ENCODE data around the gene AP1S1. TPM values are rescaled to one million over a fixed set of nuclear protein-coding genes. Genes with fewer than 3 reads are reported as not detected.

The AP1S1 gene
- total and polyA plus RNA-seq, 3 donors from 2014 or later = 31.7 to 54.8 (median 46.3) TPM

DNA sequence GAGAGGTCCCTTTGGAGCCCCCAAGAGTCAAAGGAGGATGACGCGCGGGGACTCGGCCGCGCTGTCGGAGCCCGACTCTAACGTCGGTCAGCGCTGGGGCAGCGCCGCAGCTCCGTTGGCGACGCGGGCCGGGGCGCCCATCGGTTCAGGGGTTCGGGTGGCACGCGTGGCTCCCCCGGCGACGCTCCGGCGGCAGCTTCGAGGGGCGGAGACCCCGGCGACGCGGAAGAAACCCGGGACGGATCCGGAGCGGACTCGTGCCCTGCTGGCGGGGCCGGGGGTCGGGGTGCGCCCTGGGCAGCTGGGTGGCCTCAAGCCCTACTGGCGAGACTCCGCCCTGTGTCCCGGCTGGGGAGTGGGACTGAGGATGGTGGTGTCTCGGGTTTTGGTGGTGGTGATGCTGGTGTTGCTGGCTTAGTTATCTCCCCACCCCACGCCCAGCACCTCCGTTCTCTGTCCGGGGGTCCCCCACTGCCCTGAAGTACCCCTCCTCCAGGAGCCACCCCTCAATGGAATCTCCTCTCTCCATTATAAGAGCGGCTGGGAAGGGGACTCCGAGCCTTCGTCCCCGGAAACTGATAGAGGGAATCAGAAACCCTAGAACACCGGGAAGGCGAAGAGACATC, 26.0 kb downstream of the AP1S1 start, which contains the start of gene NAT16:
NAT16 (minus strand) TSS at position 164 of the 626 bp plus-strand sequence. CDS start 5,486 bp downstream, outside the sequence.
- 4 to 7% methylated on average over 4 to 56 of the region's 56 CpGs for WGBS, 2 donors
- no peak for DNase-seq
- intact Hi-C loops (cut with DNase I; ENCODE audit: low total_unique reads) = no loop called here
- Histone ChIP-seq H3K4me1 (peaks cover 8% of the 10 kb centered on the region), H3K4me3 (peak within 1 kb of the TSS in 1 of 2 donors; percentile 17), H3K27me3 (no peaks in the 10 kb centered on the region), H3K36me3 (ENCODE audit: low read depth, missing control alignments) (no peaks in the 10 kb centered on the region), H3K9me3 (no peaks in the 10 kb centered on the region), H3K27ac (no peak within 1 kb of the TSS)
- TF ChIP-seq, protein P1, sequence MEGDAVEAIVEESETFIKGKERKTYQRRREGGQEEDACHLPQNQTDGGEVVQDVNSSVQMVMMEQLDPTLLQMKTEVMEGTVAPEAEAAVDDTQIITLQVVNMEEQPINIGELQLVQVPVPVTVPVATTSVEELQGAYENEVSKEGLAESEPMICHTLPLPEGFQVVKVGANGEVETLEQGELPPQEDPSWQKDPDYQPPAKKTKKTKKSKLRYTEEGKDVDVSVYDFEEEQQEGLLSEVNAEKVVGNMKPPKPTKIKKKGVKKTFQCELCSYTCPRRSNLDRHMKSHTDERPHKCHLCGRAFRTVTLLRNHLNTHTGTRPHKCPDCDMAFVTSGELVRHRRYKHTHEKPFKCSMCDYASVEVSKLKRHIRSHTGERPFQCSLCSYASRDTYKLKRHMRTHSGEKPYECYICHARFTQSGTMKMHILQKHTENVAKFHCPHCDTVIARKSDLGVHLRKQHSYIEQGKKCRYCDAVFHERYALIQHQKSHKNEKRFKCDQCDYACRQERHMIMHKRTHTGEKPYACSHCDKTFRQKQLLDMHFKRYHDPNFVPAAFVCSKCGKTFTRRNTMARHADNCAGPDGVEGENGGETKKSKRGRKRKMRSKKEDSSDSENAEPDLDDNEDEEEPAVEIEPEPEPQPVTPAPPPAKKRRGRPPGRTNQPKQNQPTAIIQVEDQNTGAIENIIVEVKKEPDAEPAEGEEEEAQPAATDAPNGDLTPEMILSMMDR (IDR thresholded peaks at IDR 0.05) = no peak
- TF ChIP-seq POLR2A (IDR thresholded peaks at IDR 0.05) = no peak

GRCh38 chr7:101185258-101185839, 31.1 kb downstream of the AP1S1 start:
- H3K36me3 ChIP-seq (ENCODE audit: low read depth, missing control alignments) = no peaks in the 10 kb centered on the region
- H3K4me3 ChIP-seq = no peak overlapping the region
- DNase-seq = no peak
- H3K4me1 ChIP-seq = no peaks in the 10 kb centered on the region
- no peak overlapping the region for H3K27ac ChIP-seq
- no peaks in the 10 kb centered on the region for H3K9me3 ChIP-seq
- no peaks in the 10 kb centered on the region for H3K27me3 ChIP-seq
- intact Hi-C loops (cut with DNase I; ENCODE audit: low total_unique reads) = no loop called here
- TF ChIP-seq, protein P1 (IDR thresholded peaks at IDR 0.05) = no peak
- no peak for TF ChIP-seq POLR2A (IDR thresholded peaks at IDR 0.05)
- WGBS, 2 donors = 43 to 57% methylated on average over 4 to 5 of the region's 5 CpGs

- no peak for DNase-seq
- TF ChIP-seq POLR2A (IDR thresholded peaks at IDR 0.05) = no peak
- TF ChIP-seq, protein P1 (IDR thresholded peaks at IDR 0.05) = no peak
- Histone ChIP-seq H3K27ac (no peak overlapping the region), H3K9me3 (no peaks in the 10 kb centered on the region), H3K36me3 (ENCODE audit: low read depth, missing control alignments) (no peaks in the 10 kb centered on the region), H3K27me3 (no peaks in the 10 kb centered on the region), H3K4me3 (no peak overlapping the region), H3K4me1 (no peaks in the 10 kb centered on the region)
- intact Hi-C loops (cut with DNase I; ENCODE audit: low total_unique reads) = no loop called here
- 72 to 79% methylated on average over 6 of the region's 6 CpGs for WGBS, 2 donors
These were observed 31.9 kb downstream of the AP1S1 start for GRCh38 chr7:101186194-101186593.

DNA sequence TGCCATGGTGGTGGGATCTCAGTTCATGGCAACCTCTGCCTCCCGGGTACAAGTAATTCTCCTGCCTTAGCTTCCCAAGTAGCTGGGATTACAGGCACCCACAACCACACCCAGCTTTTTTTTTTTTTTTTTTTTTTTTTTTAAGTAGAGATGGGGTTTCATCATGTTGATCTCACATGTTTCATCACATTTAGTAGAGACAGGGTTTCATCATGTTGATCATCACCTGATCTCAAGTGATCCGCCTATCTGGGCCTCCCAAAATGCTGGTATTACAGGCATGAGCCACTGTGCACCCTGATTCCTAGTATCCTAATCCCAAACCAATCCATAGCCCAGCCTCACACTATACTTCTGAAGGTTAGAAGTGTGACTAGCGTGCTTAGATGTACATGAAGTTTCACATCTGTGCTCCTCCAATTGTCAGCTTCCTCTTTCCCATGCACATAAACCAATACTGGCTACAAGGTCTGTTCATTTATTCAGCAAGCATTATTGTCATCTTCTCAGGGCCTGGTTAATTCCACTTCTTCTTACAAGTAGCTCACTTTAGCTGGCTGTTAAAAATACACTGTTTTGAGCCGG, 32.7 kb downstream of the AP1S1 start:
- intact Hi-C loops (cut with DNase I; ENCODE audit: low total_unique reads) = no loop called here
- no peaks in the 10 kb centered on the region for H3K27me3 ChIP-seq
- WGBS, 2 donors = 90 to 93% methylated on average over 4 of the region's 4 CpGs

More for the DNA sequence above, 32.7 kb downstream of the AP1S1 start:
- no peaks in the 10 kb centered on the region for H3K36me3 ChIP-seq (ENCODE audit: low read depth, missing control alignments)
- H3K9me3 ChIP-seq = no peaks in the 10 kb centered on the region
- H3K4me3 ChIP-seq = no peak overlapping the region
- TF ChIP-seq, protein P1 (IDR thresholded peaks at IDR 0.05) = no peak
- no peak for TF ChIP-seq POLR2A (IDR thresholded peaks at IDR 0.05)
- no peak for DNase-seq
- H3K27ac ChIP-seq = no peak overlapping the region
- no peaks in the 10 kb centered on the region for H3K4me1 ChIP-seq

Measured in testis (tissue), 3 donors.